ENCODE measurements around the gene CAMSAP3. TPM values are rescaled to one million over a fixed set of nuclear protein-coding genes. Genes with fewer than 3 reads are reported as not detected.

CAMSAP3 gene
- total RNA-seq, 4 donors from 2014 or later: 0.15 to 0.16 TPM; not detected in 2

DNA sequence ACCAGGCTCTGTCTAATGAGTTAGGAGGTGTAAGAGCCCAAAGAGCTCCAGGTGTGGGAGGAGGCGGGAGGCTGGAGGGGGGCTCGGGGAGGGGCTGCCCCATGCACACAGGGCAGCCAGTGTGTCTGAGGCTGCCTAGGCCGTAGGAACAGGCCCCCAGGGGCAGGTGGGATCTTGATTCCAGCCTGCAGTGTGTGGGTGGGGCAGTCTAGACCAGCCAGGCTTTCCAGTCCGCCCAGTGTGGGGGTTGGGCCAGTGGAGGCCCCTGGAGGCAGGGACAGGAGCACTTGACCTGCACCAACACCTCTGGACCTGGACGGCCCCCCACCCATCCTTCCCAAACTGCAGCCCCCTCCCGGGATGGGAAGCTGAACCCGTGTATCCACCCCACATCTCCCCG lies 5.4 kb upstream of the CAMSAP3 start:
- in situ Hi-C loops (cut with MboI; ENCODE audit: low sequenced_read_pairs in 4 of 4): no loop called here
- TF ChIP-seq POLR2A (IDR thresholded peaks at IDR 0.05) (no peak), CTCF (IDR thresholded peaks at IDR 0.05 in 4 of 5, conservative IDR thresholded peaks at IDR 0.05 in 1 of 5) (no peak)
- intact Hi-C loops (cut with DNase I; ENCODE audit: low total_unique reads): no loop called here
- H3K9me3 ChIP-seq: no peaks in the 10 kb centered on the region
- no peak overlapping the region for H3K4me3 ChIP-seq
- no peaks in the 10 kb centered on the region for H3K4me1 ChIP-seq
- ATAC-seq (no peak), DNase-seq (no peak)
- H3K27me3 ChIP-seq: peaks cover 18 to 24% (median 20%) of the 10 kb centered on the region in 3 donors
- H3K36me3 ChIP-seq: no peaks in the 10 kb centered on the region
- no peak overlapping the region for H3K27ac ChIP-seq

DNA sequence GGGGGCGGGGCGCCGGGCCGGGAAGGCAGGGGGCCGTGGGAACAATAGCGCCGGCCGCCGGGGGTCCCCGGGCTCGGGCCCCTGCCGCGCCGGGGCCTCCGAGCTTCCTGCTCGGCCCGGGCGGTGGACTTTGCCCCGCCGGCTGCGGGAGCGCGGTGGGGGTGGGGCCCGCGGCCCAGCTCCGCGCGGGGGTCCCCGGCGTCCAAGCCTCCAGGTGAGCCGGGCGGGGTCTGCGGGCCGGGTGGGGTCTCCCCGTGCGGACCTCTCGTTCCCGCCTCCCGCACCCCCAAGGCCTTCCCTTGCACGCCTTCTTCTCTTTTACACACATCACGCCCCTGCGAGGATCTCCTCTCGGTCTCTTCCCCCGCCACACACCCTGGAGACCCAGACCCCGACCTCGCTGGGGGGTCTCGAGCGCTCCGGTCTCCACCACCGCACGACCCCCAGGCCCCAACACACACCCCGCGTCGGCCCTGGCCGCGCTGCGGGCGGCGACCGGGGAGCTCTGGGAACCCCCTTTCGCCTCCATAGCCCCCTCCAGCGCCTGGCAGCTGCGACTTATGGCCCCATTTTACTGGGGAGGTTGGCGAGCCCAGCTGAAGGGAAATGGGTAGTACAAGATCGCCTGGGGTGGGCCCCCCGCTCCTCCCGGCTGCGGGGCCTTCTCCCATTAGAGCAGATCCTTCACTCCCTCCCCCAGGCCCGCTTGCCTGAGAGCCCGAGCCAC lies 711 bp downstream of the CAMSAP3 start:
- no peaks in the 10 kb centered on the region for H3K4me1 ChIP-seq
- no peak for ATAC-seq
- H3K9me3 ChIP-seq: no peaks in the 10 kb centered on the region
- in situ Hi-C loops (cut with MboI; ENCODE audit: low sequenced_read_pairs in 4 of 4): no loop called here
- no peak overlapping the region for H3K4me3 ChIP-seq
- TF ChIP-seq CTCF (IDR thresholded peaks at IDR 0.05 in 4 of 5, conservative IDR thresholded peaks at IDR 0.05 in 1 of 5) (no peak), POLR2A (IDR thresholded peaks at IDR 0.05) (no peak)
- no peaks in the 10 kb centered on the region for H3K36me3 ChIP-seq
- H3K27me3 ChIP-seq: peaks cover 40 to 43% (median 43%) of the 10 kb centered on the region in 3 donors
- intact Hi-C loops (cut with DNase I; ENCODE audit: low total_unique reads): no loop called here
- DNase-seq: no peak
- H3K27ac ChIP-seq: no peak overlapping the region

DNA sequence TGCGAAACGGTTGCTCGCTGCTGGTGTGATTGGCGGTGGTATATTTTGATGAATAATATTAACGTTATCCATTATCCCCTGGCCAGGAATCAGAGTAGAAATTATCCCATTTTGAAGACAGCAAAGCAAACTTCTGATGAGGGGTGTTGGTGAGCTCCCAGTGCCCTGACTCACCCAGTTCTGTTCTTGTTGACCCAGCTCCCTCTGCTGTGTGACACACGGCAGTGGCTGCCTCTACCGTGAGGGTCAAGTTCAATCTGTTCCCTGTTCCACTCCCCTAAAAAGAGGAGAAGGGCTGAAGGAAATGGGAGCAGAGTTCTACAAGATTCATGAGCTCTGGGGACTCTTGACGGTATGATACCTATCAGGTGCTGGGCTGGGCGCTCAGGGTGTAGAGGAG lies 2.0 kb downstream of the CAMSAP3 start:
- intact Hi-C loops (cut with DNase I; ENCODE audit: low total_unique reads) (no loop called here), in situ Hi-C loops (cut with MboI; ENCODE audit: low sequenced_read_pairs in 4 of 4) (no loop called here)
- Histone ChIP-seq H3K36me3 (no peaks in the 10 kb centered on the region), H3K4me1 (no peaks in the 10 kb centered on the region), H3K4me3 (no peak overlapping the region), H3K27ac (no peak overlapping the region), H3K9me3 (no peaks in the 10 kb centered on the region), H3K27me3 (peaks cover 39 to 48% (median 42%) of the 10 kb centered on the region in 3 donors)
- TF ChIP-seq CTCF (IDR thresholded peaks at IDR 0.05 in 4 of 5, conservative IDR thresholded peaks at IDR 0.05 in 1 of 5) (no peak), POLR2A (IDR thresholded peaks at IDR 0.05) (no peak)
- ATAC-seq (no peak), DNase-seq (no peak)

DNA sequence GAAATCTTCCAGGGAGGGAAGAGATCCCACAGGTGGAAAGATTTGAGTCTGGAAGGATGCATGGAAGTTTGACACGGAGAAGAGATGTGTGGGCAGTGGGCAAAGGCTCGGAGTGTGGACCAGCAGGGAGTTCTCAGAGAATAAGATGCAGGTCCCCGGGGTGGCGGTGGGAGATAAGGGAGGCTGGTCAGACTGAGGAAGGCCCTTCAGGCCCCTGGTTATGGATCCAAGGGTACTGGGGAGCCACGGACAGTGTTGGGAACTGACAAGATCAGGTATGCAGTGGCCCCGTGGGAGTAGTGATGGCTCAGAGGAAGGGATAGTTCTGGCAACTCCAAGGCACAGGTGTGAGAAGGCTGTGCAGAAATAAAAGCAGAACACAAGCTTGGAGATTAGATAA lies 2.5 kb downstream of the CAMSAP3 start:
- H3K4me1 ChIP-seq: no peaks in the 10 kb centered on the region
- in situ Hi-C loops (cut with MboI; ENCODE audit: low sequenced_read_pairs in 4 of 4): no loop called here
- peaks cover 38 to 51% (median 39%) of the 10 kb centered on the region in 3 donors for H3K27me3 ChIP-seq
- no peaks in the 10 kb centered on the region for H3K36me3 ChIP-seq
- ATAC-seq: no peak
- TF ChIP-seq POLR2A (IDR thresholded peaks at IDR 0.05) (no peak), CTCF (IDR thresholded peaks at IDR 0.05 in 4 of 5, conservative IDR thresholded peaks at IDR 0.05 in 1 of 5) (no peak)
- DNase-seq: no peak
- H3K9me3 ChIP-seq: no peaks in the 10 kb centered on the region
- H3K4me3 ChIP-seq: no peak overlapping the region
- H3K27ac ChIP-seq: no peak overlapping the region
- intact Hi-C loops (cut with DNase I; ENCODE audit: low total_unique reads): no loop called here

DNA sequence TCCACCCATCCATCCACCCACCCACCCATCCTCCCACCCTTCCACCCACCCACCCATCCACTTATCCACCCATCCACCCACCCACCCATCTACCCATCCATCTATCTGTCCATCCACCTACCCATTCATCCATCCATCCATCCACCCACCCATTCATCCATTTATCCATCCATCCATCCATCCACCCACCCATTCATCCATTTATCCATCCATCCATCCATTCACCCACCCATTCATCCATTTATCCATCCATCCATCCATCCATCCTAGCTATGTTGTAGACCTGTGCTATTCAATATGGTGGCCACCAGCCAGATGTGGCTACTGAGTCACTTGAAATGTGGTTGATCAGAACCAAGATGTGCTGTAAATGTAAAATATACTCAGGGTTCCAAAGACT lies 5.1 kb downstream of the CAMSAP3 start:
- Histone ChIP-seq H3K4me1 (no peaks in the 10 kb centered on the region), H3K36me3 (no peaks in the 10 kb centered on the region), H3K4me3 (no peak overlapping the region), H3K27ac (no peak overlapping the region), H3K9me3 (no peaks in the 10 kb centered on the region), H3K27me3 (peaks cover 18 to 28% (median 24%) of the 10 kb centered on the region in 3 donors)
- TF ChIP-seq POLR2A (IDR thresholded peaks at IDR 0.05) (no peak), CTCF (IDR thresholded peaks at IDR 0.05 in 4 of 5, conservative IDR thresholded peaks at IDR 0.05 in 1 of 5) (no peak)
- intact Hi-C loops (cut with DNase I; ENCODE audit: low total_unique reads): no loop called here
- ATAC-seq: no peak
- in situ Hi-C loops (cut with MboI; ENCODE audit: low sequenced_read_pairs in 4 of 4): no loop called here
- DNase-seq: no peak

Data from gastrocnemius medialis (tissue), 4 donors.